Activated CD8-positive, alpha-beta memory T cell treated with anti-CD3 and anti-CD28 coated beads, Interleukin-2, amount 50 U/mL, for 24 hours (primary cell): ENCODE data around the gene BPGM.

Experiments used
- DNase-seq: peaks from one replicate; pipeline ENCODE4 v3.0.0-alpha.2; 2020; ENCODE audit errors: extremely low read depth

The BPGM gene

GRCh38 chr7:134697205-134697886 lies 50.7 kb downstream of the BPGM start:
- no peak for DNase-seq

GRCh38 chr7:134698481-134698880 lies 51.8 kb downstream of the BPGM start:
- no peak for DNase-seq

DNA sequence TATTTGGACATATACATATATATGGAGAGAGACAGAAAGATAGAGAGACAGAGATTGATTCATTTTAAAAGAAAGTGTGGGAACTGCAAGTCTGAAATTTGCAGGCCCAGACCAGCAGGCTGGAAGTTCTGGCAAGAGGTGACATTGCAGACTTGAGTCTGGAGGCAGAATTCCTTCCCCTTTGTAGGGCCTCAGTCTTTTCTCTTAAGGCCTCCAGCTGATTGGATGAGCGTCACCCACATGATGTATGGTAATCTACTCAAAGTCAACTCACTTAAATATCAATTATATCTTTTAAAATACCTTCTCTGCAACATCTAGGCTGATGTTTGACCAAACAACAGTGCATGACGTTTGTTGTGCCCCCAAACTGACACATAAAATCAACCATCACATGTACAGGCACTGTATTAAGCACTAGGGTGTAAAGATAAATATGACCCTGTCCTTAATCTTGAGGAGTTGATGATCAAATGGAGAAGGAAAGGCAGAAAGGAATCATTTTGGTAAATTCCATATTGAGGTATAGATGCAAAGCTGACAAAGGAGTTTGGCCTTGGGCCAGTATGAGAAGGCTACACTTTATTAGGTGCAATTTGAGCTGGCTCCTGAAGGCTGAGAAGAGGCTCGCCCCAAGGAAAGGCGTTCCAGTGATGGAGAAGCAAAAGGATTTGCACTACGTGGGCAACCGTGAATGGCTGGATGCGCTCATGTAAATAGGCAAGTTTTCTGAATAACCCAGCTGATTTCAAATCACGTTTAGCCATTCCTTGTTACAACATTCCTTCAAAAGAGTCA lies 52.6 kb downstream of the BPGM start:
- DNase-seq: no peak

- DNase-seq: no peak
Observed at GRCh38 chr7:134699899-134700298, 53.2 kb downstream of the BPGM start.

DNA sequence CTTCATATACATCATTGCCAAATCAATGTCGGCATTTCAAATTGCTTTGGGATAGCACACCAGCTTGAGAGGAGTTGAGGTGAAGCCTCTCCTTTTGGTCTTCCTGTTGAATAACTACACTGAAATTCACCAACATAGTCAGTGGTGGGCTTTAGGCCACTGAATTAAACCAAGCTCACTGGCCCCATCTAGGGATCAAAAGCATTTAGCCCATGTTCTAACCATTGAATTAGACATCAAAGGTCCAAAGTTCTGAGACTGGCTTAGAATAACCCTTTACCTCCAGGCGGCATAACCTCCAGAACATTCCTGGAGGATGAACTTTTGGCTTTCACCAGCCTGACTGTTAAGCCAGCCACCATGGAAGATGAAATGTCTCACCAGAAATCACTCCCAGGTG lies 54.6 kb downstream of the BPGM start:
- no peak for DNase-seq

DNA sequence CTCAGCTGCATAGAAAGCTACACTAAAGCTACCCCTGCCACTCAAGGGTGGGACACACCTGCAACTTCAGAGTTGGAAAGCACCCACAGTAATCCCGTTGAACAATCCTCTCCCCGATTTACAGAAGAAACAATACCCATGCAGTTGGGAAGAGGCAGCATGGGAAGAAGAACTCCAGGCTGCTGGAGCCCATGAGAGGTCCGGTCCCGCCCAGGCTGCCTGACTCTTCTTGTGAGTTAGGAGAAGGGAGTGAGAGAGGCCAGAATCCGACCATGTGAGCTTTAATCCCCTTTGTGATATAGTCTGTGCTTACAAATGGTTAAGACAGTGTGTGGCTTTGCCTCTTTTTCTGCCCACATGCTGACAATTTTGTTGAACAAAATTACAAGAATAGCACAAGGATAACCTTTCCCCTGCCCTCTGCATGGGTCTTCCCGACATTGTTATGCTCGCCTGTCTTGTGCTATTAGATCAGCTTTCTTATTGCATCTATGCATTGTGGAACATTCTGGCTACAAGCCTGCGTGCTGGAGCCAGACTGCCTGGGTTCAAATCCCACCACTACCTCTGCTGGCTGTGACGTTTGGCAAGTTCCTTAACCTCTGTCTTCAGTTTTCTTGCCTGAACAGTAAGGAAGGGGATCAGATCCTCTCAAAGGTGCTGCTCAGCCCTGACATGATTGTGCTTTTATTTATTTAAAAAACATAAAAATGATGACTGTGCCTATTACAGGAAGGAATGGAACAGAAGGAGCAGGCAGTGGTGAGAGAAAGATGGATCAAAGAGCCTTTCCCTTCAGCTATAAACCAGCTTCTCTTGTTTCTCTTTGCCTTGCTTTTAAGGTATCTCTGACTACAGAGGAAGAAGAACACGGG lies 56.0 kb downstream of the BPGM start:
- no peak for DNase-seq

DNA sequence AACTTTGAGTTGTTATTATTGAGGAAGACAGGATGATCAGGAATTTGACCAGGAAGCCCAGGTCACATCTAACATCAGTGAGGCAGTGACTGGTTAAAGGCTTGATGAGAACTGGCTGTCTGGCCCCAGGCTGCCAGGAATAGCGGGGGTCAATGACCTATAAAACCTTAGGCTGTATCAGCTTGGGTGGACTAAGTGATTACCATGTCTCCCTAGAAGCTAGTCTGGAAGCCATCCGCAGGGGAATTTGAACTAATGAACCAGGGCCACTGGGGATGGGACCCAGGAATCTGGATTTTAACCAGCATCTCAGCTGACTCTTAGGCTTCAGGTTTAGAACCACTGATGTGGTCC lies 56.6 kb downstream of the BPGM start:
- no peak for DNase-seq

DNA sequence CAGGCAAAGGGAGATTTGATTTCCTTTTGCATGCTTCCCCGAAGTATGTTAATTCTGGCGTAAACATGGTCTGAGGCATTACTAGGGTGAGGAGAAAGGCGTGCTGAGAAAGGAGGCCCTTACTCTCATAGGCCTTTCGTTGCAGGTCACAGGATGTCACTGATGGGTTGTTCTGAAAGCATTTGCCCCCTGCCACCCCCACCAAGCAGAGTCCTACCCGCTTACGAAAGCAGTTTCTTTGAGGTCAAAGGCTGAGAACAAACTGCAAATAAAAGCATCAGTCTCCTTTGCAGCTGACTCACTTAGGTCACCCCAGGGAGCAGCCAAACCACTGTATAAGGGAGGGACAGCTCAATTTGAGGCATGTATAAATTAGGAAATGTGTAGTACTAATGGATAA lies 57.1 kb downstream of the BPGM start:
- no peak for DNase-seq

- no peak for DNase-seq
Observed at GRCh38 chr7:134704827-134705226, 58.2 kb downstream of the BPGM start.

DNA sequence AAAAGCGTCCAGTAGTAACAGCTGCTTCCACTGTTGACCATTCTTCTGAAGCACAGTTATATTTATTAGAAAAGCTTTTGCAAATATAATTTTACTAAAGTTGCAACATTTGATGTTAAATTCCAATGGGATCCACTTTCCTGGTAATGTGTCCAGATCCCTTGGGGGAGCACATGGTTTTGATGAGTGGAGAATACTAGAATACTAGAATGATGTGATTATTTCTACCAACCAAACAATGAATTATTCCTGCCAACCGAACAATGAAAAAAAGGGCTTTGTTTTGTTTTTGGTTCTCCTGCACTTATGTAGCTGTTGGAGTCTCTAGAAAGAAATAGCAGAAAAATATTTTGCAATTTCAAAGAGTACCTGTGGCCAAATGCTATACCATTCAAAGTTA lies 59.1 kb downstream of the BPGM start:
- DNase-seq: no peak

DNA sequence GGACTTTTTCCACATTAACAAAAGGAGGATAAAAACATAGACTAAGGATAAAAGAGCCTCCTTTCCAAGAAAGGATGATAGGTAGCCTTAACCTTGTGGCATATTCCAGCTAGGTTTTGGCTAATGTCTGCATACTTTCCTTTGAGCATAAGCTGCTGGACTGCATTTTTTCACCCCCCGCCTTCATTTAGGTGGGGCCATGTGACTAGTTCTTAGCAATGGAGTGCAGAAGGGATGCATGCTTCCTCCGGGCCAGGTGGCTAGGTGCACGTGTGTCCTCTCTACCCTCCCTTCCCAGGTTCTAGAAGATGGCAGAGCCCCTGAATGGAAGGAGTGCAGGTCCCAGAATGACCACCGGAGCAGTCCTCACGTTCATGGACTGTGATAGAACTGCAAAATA lies 59.8 kb downstream of the BPGM start:
- DNase-seq: no peak

- no peak for DNase-seq
Observed at GRCh38 chr7:134707663-134708378, 61.2 kb downstream of the BPGM start.

DNA sequence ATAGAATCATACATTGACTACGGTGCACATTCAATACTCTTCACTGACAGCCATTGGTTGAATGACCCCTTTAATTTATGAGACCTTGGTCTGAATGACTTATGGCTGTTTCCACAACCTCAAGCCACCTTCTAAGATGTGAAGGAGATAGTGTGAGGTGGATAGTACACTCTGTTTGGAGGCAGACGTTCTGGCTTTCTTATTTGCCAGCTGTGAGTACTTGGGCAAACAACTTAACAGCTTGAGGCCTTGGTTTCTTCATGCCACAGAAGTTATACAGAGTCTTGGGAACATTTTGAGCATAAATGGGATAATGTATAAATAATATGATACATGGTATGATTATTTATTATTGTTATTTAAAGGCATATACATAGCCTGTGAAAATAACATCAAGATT lies 62.0 kb downstream of the BPGM start:
- DNase-seq: no peak

- no peak for DNase-seq
Observed at GRCh38 chr7:134709197-134709596, 62.5 kb downstream of the BPGM start.

DNA sequence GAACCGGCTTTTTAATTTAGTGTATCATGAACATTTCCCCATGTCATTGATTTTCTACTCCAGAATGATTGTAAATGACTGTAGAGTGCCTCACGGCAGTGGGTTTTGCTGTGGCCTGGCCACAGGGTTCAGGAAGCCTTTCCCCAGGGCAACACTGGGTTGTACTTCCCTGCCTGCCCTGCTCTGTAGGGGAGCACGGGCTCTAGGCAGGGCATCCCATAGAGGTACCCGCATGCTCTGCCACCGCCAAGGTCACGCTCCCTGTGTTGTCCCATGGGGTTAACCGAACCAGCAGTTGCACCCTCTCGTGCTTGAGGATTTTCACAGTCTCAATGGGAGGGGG lies 63.8 kb downstream of the BPGM start:
- DNase-seq: no peak

DNA sequence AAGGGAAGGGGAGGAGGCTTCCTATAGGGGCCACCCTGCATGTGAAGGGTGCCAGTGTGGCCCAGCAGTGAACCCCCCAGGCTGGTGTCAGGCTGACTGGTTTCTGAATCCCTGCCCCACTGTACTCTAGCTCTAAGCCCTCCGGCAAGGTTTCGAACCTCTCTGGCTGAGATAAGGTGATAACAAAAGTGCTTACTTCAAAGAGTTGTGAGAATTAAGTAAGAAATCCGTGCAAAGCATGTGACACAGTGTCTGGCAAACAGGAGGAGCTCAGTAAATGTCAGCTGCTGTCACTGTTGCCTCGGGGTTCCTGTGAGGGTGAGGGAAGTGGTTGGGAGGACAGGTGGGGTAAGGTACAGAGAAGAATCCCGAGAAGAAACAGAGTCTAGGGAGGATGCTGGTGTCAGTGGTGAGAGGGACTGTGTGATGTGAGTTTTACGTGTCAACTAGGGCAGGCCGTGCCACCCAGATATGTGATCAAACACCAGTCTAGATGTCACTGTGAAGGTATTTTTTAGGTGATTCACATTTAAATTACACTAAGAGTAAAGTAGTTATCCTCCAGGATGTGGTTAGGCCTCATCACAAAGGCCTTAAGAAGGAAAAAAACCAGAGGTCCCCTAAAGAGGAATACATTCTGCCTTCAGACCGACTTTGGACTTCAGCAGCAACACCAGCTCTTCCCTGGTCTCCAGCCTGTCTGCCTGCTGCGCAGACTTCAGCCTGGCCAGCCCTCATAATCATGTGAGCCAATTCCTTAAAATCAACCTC lies 64.4 kb downstream of the BPGM start:
- no peak for DNase-seq

- no peak for DNase-seq
Observed at GRCh38 chr7:134712196-134712595, 65.5 kb downstream of the BPGM start.

GRCh38 chr7:134714470-134715205 lies 68.0 kb downstream of the BPGM start:
- DNase-seq: no peak

DNA sequence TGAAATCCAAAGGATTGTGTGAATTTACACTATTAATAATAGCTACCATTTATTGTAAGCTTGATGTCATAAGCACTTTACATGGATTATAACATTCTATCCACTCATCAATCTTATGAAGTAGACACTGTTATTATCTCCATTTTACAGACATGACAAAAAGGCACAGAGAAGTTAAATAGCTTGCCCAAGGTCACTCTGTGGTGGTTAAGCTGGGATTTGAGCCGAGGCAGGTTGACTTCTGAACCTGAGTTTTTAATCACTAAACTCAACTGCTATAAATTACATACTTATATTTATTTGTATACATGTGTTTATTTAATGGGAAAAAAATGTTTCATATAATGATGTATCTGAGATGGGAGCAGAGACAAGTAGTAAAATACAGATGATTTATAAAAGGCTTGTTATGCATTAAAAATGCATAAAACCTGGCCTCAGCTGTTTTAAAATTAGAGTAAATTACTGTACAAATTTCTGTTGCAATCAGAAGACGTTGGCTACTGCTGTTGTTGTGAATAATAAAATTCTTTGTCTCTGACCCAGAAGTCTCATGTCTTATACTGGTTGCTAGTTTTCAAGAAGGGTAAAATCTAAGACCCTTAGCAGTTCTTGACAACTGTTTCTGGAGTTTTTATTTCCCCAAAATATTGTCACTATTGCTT lies 71.7 kb downstream of the BPGM start:
- no peak for DNase-seq
